Measurements from ENCODE around the gene ERBB4. TPM values are rescaled to one million over a fixed set of nuclear protein-coding genes. Genes with fewer than 3 reads are reported as not detected.

The ERBB4 gene
- polyA plus RNA-seq, 1 donor = 6.4 TPM

DNA sequence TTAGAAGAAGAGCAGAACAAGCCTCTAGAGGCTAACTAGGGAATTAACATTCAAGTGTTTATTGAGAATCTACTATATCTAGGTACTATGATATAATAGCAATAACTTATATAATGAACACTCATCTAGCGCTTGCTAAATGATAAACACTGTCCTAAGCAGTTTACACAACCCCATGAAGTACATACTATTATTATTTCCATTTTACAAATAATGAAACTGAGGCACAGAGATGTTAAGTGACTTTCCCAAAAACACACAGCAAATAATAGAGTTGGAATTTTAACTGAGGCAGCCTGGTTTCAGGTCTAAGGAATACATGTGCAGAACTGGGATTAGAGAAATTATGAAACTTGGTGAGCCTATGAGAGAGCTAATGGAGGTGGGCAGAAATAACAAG, 1088.8 kb downstream of the ERBB4 start:
- DNase-seq = no peak

GRCh38 chr2:211447548-211447947, 1091.1 kb downstream of the ERBB4 start:
- no peak for DNase-seq

DNA sequence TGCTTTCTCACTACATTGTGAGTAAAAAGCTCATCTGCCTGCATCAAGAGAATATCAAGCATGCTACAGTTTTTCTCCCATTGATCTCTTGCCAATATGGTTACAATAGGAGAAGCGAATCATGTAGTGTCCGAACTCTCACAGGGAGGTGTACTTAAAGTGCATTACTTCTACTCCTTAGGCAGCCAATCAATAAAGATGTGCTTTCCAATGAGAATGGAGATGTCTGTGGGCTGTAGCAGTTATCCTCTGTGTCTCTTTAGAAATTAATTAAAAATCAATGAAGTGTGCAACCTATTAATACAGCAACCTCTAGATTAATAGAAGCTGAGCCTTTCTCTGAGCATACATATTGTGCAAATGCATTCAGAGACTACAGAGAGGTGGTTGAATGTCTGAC, 1098.5 kb downstream of the ERBB4 start:
- no peak for DNase-seq

GRCh38 chr2:211439011-211439410, 1099.6 kb downstream of the ERBB4 start:
- no peak for DNase-seq

GRCh38 chr2:211437396-211437795, 1101.2 kb downstream of the ERBB4 start:
- DNase-seq = no peak

DNA sequence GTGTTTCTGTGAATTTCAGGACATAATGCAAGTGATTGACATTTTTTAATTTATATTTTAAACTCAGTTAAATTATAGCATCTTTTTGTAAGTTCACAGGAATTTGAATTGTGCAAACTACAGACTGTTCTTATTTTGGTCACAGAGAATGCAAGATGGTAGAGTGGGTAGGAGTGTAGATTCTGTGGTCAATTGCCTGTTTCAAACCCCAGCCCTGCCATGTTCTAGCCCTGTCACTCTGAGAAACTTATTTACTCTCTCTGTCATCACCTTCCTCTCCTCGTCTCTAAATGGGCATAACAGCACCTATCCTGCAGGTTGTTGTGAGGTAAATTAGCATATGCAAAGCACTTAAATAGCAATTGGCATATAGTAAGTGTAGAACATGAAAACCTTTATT, 1102.4 kb downstream of the ERBB4 start:
- no peak for DNase-seq

GRCh38 chr2:211435331-211435730, 1103.3 kb downstream of the ERBB4 start:
- no peak for DNase-seq

- DNase-seq = no peak
Observed at GRCh38 chr2:211434773-211435172, 1103.8 kb downstream of the ERBB4 start.

DNA sequence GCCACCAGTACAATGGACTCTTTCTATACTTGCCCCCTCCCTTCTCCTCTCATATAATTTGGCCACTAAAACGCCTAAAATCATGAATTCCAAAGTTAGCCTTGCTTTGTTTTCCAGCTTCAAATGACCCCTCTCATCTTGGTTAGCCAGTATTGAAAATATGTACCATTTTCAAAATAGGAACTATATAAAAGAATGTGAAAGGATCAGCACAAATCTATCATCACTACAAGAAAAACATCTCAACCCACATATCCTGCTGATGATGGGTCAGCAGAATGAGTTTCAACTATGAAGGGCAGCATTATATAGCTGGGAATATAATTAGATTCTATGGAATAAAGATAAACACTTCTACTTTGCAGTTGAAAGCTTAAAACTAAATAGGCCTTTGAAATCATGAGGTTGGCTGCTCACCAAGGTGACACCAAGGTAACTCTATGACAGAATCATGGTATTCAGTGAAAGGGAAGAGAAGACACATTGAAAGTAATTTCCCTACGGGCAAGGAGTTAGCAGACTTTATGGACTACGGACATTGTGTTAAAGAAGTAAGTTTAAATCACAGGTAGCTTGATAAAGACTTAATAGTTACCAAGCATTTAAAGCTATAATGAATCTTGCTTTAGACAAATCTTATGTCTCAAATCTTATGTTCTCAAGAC, 1109.2 kb downstream of the ERBB4 start:
- DNase-seq = no peak

DNA sequence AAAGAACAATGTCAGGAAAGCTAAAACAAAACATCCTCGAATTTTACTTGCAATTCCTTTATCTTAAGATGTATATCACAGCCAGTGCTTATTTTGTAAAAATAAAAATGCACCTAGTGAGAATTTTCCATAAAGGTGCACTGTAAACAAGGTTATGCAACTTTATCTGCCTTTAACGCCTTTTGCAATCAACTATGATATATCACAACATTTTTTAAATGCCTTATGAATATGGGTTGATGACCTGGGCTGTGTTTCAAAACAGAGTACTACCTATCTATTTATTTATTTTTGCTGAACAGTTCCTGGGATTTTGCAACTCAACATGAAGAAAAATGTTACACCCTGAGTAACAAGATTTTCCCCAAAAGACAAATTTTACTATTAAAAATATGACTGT, 1112.4 kb downstream of the ERBB4 start:
- no peak for DNase-seq

DNA sequence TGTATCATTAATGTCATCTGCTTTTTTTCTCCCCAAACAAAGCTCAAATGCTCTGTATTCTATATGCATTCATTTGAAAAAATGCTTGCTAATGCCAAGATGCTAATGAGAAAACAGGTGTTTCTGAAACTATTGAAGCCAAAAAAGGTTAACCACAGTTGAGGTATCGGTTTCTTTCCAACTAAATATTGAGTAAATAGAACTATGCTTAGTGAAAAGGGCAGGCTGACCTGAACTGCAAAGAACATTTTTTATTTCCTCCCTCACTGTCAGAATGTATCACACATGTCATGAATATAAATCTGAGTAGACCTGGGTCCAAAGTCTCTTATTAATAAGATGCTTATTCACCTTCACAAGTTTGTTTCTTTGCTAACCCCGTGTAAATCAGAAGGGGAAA, 1115.6 kb downstream of the ERBB4 start:
- no peak for DNase-seq

GRCh38 chr2:211417544-211417943, 1121.1 kb downstream of the ERBB4 start:
- no peak for DNase-seq

- DNase-seq = no peak
Observed at GRCh38 chr2:211416373-211416772, 1122.2 kb downstream of the ERBB4 start.

DNA sequence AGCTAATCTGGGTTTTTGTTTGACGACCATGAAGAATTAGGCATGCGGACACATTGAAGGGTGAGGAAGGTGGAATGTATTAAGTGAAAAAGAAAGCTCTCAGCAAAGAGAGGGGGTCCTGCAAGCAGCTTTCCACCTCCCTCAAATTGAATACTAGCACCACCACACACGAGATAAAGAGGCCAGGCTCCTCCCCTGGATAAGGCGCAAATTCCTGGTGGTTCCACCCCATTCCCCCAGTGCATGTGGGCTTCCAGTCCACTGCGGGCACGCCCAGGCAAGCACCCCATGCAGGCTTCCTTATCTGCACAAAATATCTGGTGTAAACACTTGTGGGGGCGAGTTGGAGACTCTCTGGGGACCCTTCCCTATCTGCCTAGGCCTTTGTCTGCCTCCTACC, 1124.9 kb downstream of the ERBB4 start:
- DNase-seq = no peak

GRCh38 chr2:211408483-211408891, 1130.1 kb downstream of the ERBB4 start:
- no peak for DNase-seq

- no peak for DNase-seq
Observed at GRCh38 chr2:211407076-211407475, 1131.5 kb downstream of the ERBB4 start.

GRCh38 chr2:211405036-211405435, 1133.6 kb downstream of the ERBB4 start:
- no peak for DNase-seq

GRCh38 chr2:211404098-211404497, 1134.5 kb downstream of the ERBB4 start:
- DNase-seq = no peak

DNA sequence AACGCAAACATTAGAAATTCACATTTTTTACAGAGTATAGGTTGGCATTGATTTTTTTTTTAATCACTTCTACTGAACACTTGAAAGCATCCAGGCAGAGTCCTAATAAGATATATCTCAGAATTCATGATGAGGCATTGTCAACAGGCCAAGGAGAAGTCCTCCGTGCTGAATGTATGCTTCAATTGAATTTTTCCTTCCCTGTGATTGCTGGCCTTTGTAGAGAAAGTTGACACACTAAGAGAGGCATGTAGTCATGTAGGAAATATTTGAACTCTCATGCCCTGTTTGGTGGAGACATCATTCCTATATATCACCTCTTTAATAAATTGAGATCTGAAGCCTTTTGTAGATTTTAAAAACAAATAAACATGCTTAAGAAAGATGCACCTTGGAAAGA, 1137.3 kb downstream of the ERBB4 start:
- DNase-seq = no peak

GRCh38 chr2:211397764-211398163, 1140.8 kb downstream of the ERBB4 start:
- DNase-seq = no peak

- DNase-seq = no peak
Observed at GRCh38 chr2:211396815-211397214, 1141.8 kb downstream of the ERBB4 start.

DNA sequence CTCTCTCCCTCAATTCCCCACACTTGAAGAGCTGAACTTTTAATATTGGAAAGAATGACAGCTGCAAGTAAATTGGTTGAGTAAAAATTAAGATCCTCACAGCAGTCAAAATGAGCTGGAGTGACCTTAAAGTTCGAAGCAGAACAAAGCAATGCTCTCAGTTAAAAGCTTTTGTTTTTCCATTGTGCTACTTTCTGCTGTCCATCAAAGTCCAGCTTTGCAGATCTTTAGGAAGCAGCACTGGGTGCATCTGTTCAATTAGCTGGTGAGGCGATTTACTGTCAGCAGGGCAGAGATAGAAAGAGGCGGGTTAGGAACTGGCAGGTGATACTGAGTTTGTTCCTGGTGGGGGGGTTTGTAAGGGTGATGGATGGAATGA, 1147.4 kb downstream of the ERBB4 start:
- no peak for DNase-seq

- DNase-seq = peak; percentile 14
Observed at GRCh38 chr2:211390536-211391188, 1147.9 kb downstream of the ERBB4 start.

DNA sequence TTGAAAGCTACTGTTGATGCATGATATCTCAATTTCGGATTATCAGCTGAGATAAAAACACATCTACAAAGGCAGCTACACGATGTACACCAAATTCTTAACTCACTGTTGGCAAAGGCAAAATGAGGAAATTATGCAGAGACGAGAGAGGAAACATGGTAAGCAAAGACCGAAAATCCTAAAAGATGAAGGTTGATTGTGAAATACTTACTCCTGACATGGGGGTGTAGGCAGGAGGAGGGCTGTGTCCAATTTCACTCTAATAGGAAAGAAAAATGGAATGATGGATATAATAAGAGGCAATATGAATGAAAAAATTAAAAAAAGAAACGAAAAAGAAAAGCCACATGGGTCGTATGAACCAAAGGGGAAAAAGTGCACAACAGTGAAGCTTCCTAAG, 1150.9 kb downstream of the ERBB4 start:
- no peak for DNase-seq

GRCh38 chr2:211380041-211380440, 1158.6 kb downstream of the ERBB4 start:
- DNase-seq = no peak

Measured in hindlimb muscle (tissue), 1 donor.